ENCODE data around the gene LEKR1.

GRCh38 chr3:156888176-156888575 is 62.0 kb downstream of the LEKR1 start:
- TF ChIP-seq, protein P1, sequence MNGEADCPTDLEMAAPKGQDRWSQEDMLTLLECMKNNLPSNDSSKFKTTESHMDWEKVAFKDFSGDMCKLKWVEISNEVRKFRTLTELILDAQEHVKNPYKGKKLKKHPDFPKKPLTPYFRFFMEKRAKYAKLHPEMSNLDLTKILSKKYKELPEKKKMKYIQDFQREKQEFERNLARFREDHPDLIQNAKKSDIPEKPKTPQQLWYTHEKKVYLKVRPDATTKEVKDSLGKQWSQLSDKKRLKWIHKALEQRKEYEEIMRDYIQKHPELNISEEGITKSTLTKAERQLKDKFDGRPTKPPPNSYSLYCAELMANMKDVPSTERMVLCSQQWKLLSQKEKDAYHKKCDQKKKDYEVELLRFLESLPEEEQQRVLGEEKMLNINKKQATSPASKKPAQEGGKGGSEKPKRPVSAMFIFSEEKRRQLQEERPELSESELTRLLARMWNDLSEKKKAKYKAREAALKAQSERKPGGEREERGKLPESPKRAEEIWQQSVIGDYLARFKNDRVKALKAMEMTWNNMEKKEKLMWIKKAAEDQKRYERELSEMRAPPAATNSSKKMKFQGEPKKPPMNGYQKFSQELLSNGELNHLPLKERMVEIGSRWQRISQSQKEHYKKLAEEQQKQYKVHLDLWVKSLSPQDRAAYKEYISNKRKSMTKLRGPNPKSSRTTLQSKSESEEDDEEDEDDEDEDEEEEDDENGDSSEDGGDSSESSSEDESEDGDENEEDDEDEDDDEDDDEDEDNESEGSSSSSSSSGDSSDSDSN (CRISPR knock-in tag; IDR thresholded peaks at IDR 0.05), result no peak
- TF ChIP-seq PAX8 (CRISPR knock-in tag; IDR thresholded peaks at IDR 0.05; ENCODE audit: borderline replicate concordance) (no peak), ZNF563 (CRISPR knock-in tag; IDR thresholded peaks at IDR 0.05) (no peak), ZNF567 (CRISPR knock-in tag; IDR thresholded peaks at IDR 0.05; ENCODE audit: borderline replicate concordance) (no peak), GABPB1 (CRISPR knock-in tag; IDR thresholded peaks at IDR 0.05) (no peak), MXI1 (IDR thresholded peaks at IDR 0.05; ENCODE audit: borderline replicate concordance, low read depth, low read length) (no peak), ZNF337 (CRISPR knock-in tag; IDR thresholded peaks at IDR 0.05; ENCODE audit: borderline replicate concordance, low read depth) (no peak), NFE2L1 (CRISPR knock-in tag; IDR thresholded peaks at IDR 0.05; ENCODE audit: borderline replicate concordance) (no peak), POLR2AphosphoS5 (IDR thresholded peaks at IDR 0.05; ENCODE audit: low read depth, low read length) (no peak), ZNF12 (CRISPR knock-in tag; IDR thresholded peaks at IDR 0.05) (no peak)
- TF ChIP-seq, protein P2, sequence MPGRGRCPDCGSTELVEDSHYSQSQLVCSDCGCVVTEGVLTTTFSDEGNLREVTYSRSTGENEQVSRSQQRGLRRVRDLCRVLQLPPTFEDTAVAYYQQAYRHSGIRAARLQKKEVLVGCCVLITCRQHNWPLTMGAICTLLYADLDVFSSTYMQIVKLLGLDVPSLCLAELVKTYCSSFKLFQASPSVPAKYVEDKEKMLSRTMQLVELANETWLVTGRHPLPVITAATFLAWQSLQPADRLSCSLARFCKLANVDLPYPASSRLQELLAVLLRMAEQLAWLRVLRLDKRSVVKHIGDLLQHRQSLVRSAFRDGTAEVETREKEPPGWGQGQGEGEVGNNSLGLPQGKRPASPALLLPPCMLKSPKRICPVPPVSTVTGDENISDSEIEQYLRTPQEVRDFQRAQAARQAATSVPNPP (CRISPR knock-in tag; IDR thresholded peaks at IDR 0.05), result no peak
- TF ChIP-seq, protein P3, sequence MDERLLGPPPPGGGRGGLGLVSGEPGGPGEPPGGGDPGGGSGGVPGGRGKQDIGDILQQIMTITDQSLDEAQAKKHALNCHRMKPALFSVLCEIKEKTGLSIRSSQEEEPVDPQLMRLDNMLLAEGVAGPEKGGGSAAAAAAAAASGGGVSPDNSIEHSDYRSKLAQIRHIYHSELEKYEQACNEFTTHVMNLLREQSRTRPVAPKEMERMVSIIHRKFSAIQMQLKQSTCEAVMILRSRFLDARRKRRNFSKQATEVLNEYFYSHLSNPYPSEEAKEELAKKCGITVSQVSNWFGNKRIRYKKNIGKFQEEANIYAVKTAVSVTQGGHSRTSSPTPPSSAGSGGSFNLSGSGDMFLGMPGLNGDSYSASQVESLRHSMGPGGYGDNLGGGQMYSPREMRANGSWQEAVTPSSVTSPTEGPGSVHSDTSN (CRISPR knock-in tag; IDR thresholded peaks at IDR 0.05), result no peak
- TF ChIP-seq, protein P4, sequence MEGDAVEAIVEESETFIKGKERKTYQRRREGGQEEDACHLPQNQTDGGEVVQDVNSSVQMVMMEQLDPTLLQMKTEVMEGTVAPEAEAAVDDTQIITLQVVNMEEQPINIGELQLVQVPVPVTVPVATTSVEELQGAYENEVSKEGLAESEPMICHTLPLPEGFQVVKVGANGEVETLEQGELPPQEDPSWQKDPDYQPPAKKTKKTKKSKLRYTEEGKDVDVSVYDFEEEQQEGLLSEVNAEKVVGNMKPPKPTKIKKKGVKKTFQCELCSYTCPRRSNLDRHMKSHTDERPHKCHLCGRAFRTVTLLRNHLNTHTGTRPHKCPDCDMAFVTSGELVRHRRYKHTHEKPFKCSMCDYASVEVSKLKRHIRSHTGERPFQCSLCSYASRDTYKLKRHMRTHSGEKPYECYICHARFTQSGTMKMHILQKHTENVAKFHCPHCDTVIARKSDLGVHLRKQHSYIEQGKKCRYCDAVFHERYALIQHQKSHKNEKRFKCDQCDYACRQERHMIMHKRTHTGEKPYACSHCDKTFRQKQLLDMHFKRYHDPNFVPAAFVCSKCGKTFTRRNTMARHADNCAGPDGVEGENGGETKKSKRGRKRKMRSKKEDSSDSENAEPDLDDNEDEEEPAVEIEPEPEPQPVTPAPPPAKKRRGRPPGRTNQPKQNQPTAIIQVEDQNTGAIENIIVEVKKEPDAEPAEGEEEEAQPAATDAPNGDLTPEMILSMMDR (CRISPR knock-in tag; IDR thresholded peaks at IDR 0.05), result no peak
